HG02973 (cell line): Measurements from ENCODE around the gene BARHL1.
"Not testable (repeated sequence)": the region's sequence is repeated elsewhere in the genome, so short reads cannot be mapped to it uniquely, and the experiment has no call there.

Experiments
- ATAC-seq: cut with Tn5 transposase; IDR thresholded peaks from one replicate; pipeline ENCODE4 v1.9.1; 2021; ENCODE audit warnings: moderate library complexity; ENCODE audit not compliant: unreplicated experiment

BARHL1 gene

DNA sequence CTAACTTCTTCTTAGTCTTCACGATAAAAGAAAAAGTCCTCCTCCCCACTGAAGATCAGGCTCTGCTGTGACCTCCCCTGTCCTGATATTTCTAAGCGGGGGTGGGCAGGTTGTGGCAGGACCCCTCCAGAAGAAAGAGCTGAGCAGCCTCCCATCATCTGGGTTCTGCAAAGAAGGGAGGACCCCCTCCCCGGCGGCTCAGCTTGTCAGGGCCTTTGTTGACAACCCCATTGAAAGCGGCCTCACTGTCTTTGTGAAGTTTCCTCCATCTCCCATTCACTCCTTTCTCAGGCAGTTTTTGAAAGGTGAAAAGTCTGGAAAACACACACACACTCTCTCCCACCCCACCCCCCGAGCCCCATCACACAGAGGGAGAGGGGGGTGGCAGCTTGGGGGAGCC, 26.2 kb upstream of the BARHL1 start:
- ATAC-seq: no peak

DNA sequence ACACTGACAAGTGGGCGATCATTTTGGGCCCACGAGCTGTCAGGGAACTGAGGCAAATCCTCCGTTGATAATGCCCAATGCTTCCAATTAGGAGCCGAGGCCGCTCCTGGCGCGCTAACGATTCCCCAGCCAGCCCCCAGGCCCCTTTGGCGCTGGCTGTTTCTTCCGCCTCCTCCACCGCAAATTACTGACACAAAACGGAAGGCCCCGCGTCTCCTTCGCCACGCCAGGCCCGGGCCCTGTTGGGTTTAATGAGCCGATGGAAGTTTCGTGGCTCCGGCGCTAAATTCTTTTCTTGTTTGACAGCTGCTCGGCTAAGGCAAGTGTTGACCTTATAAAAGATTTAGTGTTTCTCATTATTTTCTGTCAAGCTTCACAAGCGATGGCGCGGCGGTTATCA, 25.7 kb upstream of the BARHL1 start:
- no peak for ATAC-seq

GRCh38 chr9:132557159-132557558, 25.2 kb upstream of the BARHL1 start:
- no peak for ATAC-seq

- no peak for ATAC-seq
Observed at GRCh38 chr9:132559711-132560110, 22.7 kb upstream of the BARHL1 start.

DNA sequence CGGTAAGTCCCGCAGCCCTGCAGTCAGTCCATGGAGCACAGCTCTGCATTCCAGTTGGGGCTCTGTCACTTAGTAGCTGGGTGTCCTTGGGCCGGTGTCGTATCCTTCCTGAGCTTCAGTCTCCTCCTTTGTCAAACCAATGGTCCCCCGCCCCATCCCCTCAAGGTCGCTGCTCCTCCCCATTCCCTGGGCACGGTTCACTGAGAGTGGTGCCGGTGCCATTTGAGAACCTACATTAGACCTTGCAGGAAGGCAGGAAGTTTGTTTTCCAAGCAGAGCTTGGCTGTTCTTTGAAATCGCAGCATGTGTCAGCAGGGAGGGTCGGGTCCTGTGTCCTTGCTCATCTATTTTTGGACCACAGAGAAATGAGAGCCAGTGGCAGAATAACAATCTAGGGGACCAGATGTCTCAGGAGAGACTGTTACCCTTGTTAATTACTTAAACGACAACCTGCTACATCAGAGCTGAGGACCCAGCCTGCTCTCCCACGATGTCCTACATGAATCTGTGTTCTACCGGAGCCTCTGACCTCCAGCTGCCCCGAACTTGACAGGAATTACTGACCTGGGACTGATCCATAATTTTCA, 21.7 kb upstream of the BARHL1 start:
- no peak for ATAC-seq

GRCh38 chr9:132562306-132562573, 20.2 kb upstream of the BARHL1 start:
- ATAC-seq: no peak

DNA sequence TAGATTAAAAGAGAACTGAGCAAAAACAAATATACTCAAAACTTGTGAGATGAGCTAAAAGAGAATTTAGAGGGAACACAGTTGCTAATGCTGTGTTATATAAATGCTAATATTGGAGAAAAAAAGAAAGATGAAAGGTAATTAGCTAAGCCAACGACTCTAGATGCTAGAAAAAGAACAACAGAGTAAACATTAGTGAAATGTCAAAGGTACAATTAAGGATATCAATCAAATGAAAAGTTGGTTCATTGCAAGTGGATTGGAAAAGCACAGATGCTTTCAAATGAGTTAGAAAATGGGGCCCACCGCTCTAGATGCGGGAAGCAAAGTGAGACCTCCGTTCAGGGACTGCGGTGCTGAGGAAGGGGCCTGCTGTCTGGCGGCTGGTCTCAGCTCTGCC, 17.9 kb upstream of the BARHL1 start:
- no peak for ATAC-seq

- not testable (repeated sequence) for ATAC-seq
Observed at GRCh38 chr9:132568787-132569186, 13.6 kb upstream of the BARHL1 start.

GRCh38 chr9:132571806-132572600, 10.4 kb upstream of the BARHL1 start:
- no peak for ATAC-seq

- ATAC-seq: no peak
Observed at GRCh38 chr9:132572921-132573320, 9.5 kb upstream of the BARHL1 start.

- ATAC-seq: no peak
Observed at GRCh38 chr9:132575005-132575609, 7.3 kb upstream of the BARHL1 start.

- no peak for ATAC-seq
Observed at GRCh38 chr9:132575811-132576210, 6.6 kb upstream of the BARHL1 start.

DNA sequence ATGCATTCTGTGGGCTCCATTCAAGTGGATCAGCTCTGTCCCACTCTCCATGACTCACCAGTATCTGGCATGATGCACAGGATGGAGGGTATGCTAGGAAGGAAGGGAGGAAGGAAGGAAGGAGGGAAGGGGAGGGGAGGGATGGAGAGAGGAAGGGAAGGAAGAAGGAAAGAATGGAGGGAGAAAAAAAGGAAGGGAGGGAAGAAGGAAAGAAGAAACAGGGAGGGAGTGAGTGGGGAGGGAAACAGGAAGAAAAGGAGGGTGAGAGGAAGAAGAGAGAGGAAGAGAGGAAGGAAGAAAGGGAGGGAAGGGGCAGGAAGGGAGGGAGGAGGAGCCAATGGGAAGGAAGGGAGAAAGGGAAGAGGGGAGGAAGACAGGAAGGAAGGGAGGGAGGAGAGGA, 5.3 kb upstream of the BARHL1 start:
- no peak for ATAC-seq

- ATAC-seq: no peak
Observed at GRCh38 chr9:132578367-132578932, 4.0 kb upstream of the BARHL1 start.

DNA sequence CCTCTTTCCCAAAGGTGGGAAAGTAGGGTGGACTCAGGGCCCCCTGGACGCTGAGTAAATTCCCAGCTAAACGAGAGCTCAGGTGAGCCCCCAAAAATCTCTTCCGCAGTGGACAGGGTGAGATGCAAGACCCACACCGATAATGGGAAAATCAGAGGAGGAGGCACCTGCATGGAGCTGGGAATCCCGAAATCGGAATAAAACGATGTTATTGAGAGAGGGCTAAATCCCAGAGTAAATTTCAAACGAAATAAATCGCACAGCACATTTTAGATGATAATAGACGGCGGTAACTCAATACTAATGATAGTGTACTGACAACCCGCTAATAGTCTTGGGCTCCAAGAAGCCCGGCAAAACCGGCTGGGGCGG, 3.0 kb upstream of the BARHL1 start:
- ATAC-seq: no peak

DNA sequence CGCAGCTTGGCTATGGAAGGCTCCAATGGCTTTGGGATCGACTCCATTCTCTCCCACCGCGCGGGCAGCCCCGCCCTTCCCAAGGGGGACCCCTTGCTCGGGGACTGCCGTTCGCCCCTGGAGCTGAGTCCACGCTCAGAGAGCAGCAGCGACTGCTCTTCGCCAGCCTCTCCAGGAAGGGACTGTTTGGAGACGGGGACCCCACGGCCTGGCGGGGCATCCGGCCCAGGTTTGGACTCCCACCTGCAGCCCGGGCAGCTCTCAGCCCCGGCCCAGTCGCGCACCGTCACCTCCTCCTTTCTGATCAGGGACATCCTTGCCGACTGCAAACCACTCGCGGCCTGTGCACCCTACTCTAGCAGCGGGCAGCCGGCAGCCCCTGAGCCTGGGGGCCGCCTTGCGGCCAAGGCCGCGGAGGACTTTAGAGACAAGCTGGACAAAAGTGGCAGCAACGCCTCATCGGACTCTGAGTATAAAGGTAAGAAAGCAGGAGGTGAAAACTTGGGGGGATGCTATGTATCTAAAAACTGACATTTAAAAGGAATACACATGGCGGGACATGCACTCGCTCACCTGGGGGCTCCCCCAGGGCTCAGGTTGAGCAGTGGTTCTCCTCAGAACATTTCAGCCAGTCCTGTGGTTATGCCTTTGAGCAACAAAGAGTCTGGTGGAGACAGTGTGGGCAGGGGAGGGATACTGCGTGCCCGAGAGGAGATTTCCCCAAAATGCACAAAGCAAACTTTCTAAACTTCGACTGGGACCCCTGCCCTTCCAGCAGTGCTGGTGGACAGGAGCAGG, 579 bp downstream of the BARHL1 start:
- ATAC-seq: no peak

- no peak for ATAC-seq
Observed at GRCh38 chr9:132583584-132584304, 1.3 kb downstream of the BARHL1 start.

DNA sequence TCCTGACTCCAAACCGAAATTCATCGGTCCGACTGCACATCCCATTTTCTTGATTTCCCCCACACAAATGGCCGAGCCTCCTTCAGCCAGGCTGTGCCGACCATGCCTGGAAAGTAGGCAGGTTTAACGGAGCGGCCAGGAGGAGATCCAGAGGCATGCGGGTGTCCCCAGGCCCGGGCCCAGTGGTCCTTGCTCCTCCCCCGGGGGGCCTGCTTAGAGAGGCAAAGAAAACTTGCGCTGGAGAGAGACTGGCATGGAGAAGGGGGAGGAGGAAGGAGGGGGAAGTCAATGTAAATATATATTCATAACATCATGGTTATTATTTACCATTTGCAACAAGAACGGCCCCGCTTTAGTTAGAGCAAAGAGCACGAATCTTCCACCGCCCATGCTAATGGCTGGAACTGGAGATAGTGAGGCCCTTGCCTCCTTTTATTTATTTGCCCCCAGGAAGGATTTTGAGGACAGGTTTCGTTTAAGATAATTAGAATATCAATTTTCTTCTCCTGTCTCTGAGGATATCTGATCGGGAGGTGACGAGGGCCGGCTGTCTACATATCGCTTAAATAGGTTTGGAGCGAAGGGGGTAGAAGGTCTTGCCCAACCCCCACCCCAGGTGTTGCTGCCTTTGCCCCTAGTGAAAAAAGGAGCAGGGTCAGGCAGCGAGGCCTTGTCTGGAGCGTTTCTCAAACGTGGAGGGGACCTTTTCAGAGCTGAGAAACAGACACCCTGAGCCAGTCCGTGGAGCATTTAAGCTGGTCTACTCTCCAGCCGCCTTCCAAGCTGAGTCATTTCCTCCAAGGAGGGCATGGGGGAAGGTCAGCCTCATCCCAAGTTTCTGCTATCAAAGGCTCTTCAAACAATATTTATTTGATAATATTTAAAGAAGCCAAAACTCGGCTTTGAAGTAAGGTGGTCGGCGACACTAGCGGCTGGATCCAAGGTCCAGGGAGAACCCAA, 2.5 kb downstream of the BARHL1 start:
- no peak for ATAC-seq

- no peak for ATAC-seq
Observed at GRCh38 chr9:132585954-132586829, 3.8 kb downstream of the BARHL1 start.
